ENCODE measurements around the gene ESRP2. TPM values are rescaled to one million over a fixed set of nuclear protein-coding genes. Genes with fewer than 3 reads are reported as not detected.

The ESRP2 gene
- total and polyA plus RNA-seq, 9 of the 15 experiments (the other 6 are each of a cell fraction or from before 2014, with no cell fraction given), result 0.05 to 0.15 (median 0.07) TPM; not detected in 6

DNA sequence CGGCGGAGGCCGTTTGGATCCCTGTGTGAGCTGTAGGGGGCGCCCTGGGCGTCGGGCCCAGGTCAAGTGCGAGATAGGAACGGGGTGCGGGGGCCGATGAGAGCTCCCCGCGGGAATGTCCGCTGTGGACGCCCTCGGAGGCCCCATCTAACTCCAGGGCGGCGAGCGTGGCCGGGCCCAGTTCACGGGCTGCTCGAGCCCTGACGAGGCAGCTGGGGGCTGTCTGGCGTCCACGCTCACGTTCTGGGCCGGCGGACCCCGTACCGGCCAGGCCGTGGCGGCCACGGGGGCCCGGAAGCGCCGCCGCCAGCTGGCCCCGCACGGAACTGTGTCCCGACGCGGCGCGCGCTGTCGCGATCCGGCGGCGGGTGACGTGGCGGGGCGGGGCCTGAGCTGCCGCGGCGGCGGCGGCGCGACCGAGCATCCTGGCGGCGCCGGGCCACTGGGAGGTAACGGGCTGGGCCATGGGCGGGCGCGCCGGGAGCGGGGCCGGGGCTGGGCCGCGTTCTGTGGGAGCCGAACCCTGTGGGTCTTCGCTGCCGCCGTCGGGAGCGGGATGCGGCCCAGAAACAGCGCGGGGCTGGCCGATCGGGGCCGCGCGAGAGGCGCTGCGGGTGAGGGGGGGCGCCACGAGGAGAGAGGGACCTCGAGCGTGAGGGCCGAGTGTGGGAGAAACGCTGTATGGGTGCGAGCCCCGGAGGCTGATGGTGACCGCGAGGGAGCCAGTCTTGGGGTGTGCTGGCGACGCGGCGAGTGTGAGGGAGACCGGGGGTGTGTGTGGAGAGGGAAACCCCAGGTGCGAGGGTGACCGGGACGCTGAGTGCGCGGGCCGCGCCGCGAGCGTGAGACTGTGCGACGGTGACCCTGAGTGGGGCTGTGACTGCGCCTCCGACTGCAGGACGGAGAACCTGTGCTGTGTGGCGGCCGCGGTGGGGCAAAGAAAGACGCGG, 28.5 kb upstream of the ESRP2 start, which contains the start of gene SLC7A6 (continued):
- no peak for TF ChIP-seq NCOA6 (IDR thresholded peaks at IDR 0.05)
- TF ChIP-seq ZC3H8 (IDR thresholded peaks at IDR 0.05), result no peak
- TF ChIP-seq, protein P1, sequence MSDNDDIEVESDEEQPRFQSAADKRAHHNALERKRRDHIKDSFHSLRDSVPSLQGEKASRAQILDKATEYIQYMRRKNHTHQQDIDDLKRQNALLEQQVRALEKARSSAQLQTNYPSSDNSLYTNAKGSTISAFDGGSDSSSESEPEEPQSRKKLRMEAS (CRISPR knock-in tag; IDR thresholded peaks at IDR 0.05), result peak; percentile 71
- TF ChIP-seq SAP30 (IDR thresholded peaks at IDR 0.05; ENCODE audit: borderline replicate concordance, insufficient read depth, low read depth, low read length, poor library complexity, severe bottlenecking), result peak; percentile 54
- no peak for TF ChIP-seq THRAP3 (IDR thresholded peaks at IDR 0.05; ENCODE audit: borderline replicate concordance)
- TF ChIP-seq, protein P2, sequence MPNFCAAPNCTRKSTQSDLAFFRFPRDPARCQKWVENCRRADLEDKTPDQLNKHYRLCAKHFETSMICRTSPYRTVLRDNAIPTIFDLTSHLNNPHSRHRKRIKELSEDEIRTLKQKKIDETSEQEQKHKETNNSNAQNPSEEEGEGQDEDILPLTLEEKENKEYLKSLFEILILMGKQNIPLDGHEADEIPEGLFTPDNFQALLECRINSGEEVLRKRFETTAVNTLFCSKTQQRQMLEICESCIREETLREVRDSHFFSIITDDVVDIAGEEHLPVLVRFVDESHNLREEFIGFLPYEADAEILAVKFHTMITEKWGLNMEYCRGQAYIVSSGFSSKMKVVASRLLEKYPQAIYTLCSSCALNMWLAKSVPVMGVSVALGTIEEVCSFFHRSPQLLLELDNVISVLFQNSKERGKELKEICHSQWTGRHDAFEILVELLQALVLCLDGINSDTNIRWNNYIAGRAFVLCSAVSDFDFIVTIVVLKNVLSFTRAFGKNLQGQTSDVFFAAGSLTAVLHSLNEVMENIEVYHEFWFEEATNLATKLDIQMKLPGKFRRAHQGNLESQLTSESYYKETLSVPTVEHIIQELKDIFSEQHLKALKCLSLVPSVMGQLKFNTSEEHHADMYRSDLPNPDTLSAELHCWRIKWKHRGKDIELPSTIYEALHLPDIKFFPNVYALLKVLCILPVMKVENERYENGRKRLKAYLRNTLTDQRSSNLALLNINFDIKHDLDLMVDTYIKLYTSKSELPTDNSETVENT (CRISPR knock-in tag; IDR thresholded peaks at IDR 0.05), result peak; percentile 12; the same call in 1 of the 2 replicates
- TF ChIP-seq ZNF134 (CRISPR knock-in tag; conservative IDR thresholded peaks at IDR 0.05), result no peak
- peak in 1 of 3 experiments; percentile 6 for TF ChIP-seq YY1 (IDR thresholded peaks at IDR 0.05; ENCODE audit: borderline replicate concordance in 1 of 3, control insufficient read depth in 1 of 3, extremely low read depth in 1 of 3, insufficient read depth in 3 of 3, insufficient read length in 1 of 3, insufficient replicate concordance in 2 of 3, low read depth in 1 of 3, low read length in 2 of 3)
- TF ChIP-seq FUS (optimal IDR thresholded peaks at IDR 0.05; ENCODE audit: low read depth, low read length), result peak; percentile 10
- TF ChIP-seq CBX8 (IDR thresholded peaks at IDR 0.05; ENCODE audit: borderline replicate concordance, extremely low read depth, low read depth, low read length, poor library complexity, severe bottlenecking), result no peak
- TF ChIP-seq MNT (conservative IDR thresholded peaks at IDR 0.05), result peak; percentile 35 to 85; a peak in 2 of 4 replicates
- TF ChIP-seq GABPB2 (CRISPR knock-in tag; conservative IDR thresholded peaks at IDR 0.05), result no peak
- TF ChIP-seq NONO (IDR thresholded peaks at IDR 0.05; ENCODE audit: low read depth in 2 of 2, low read length in 1 of 2), result peak; percentile 59 to 94
- TF ChIP-seq, protein P3, sequence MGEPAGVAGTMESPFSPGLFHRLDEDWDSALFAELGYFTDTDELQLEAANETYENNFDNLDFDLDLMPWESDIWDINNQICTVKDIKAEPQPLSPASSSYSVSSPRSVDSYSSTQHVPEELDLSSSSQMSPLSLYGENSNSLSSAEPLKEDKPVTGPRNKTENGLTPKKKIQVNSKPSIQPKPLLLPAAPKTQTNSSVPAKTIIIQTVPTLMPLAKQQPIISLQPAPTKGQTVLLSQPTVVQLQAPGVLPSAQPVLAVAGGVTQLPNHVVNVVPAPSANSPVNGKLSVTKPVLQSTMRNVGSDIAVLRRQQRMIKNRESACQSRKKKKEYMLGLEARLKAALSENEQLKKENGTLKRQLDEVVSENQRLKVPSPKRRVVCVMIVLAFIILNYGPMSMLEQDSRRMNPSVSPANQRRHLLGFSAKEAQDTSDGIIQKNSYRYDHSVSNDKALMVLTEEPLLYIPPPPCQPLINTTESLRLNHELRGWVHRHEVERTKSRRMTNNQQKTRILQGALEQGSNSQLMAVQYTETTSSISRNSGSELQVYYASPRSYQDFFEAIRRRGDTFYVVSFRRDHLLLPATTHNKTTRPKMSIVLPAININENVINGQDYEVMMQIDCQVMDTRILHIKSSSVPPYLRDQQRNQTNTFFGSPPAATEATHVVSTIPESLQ (CRISPR knock-in tag; IDR thresholded peaks at IDR 0.05), result 0 out of 2 replicates have a peak, but pooled peaks have one; percentile 72
- no peak for TF ChIP-seq MTF1 (CRISPR knock-in tag; IDR thresholded peaks at IDR 0.05; ENCODE audit: borderline replicate concordance)
- no peak for TF ChIP-seq EP300 (IDR thresholded peaks at IDR 0.05; ENCODE audit: low read length)

Measured in K562 (cell line).